Measurements from ENCODE around the gene CDK5RAP1.

CDK5RAP1 gene

DNA sequence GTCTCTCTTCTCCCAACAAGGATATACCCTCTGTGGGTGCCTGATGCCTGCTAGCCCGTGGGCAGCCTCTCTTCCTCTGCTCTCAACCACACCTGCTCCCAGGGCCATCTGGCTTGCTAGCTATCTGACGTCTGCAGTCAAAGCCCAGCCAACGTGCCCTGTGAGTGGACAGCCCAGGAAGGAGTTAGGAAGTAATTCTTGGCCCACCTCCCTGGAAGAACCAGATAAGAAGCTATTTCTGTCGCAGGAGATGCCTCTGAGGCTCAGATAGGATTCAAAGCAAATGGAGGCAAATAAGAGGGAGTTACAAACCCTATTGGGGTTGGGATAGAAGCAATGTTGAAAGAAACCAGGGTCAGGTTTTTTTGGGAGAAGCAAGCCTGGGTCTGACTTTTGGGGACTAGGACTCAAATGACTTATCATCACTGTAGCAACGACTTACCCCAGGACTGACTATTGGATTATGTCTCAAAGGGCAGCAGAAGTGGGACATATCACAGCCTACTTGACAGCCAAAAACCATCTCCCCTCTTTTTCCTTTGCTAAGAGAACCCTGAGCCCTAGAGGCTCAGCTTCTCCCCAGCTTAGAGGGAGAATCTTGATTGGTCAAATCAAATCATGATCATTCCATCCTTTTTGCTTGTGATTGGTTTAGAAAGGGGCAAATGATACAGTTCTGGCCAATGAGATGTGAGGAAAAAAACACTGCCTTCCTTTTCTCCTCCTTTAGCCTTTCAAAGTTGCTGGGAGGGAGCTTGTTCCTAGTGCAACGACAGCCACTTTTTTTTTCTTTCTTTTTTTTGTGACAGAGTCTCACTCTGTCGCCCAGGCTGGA lies 18.0 kb upstream of the CDK5RAP1 start:
- H3K27ac ChIP-seq = no peak overlapping the region
- TF ChIP-seq, protein P1, sequence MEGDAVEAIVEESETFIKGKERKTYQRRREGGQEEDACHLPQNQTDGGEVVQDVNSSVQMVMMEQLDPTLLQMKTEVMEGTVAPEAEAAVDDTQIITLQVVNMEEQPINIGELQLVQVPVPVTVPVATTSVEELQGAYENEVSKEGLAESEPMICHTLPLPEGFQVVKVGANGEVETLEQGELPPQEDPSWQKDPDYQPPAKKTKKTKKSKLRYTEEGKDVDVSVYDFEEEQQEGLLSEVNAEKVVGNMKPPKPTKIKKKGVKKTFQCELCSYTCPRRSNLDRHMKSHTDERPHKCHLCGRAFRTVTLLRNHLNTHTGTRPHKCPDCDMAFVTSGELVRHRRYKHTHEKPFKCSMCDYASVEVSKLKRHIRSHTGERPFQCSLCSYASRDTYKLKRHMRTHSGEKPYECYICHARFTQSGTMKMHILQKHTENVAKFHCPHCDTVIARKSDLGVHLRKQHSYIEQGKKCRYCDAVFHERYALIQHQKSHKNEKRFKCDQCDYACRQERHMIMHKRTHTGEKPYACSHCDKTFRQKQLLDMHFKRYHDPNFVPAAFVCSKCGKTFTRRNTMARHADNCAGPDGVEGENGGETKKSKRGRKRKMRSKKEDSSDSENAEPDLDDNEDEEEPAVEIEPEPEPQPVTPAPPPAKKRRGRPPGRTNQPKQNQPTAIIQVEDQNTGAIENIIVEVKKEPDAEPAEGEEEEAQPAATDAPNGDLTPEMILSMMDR (IDR thresholded peaks at IDR 0.05; ENCODE audit: low read depth, low read length, missing control alignments) = no peak
- no peak overlapping the region for H3K4me3 ChIP-seq (ENCODE audit: low read depth, low read length)
- H3K27me3 ChIP-seq (replicated peaks) = no peaks in the 10 kb centered on the region
- H3K36me3 ChIP-seq (replicated peaks) = no peaks in the 10 kb centered on the region
- peak; percentile 43 for DNase-seq
- in situ Hi-C loops (cut with HindIII; ENCODE audit: low pct_ligation_motif_present, low sequenced_read_pairs) = no loop called here

DNA sequence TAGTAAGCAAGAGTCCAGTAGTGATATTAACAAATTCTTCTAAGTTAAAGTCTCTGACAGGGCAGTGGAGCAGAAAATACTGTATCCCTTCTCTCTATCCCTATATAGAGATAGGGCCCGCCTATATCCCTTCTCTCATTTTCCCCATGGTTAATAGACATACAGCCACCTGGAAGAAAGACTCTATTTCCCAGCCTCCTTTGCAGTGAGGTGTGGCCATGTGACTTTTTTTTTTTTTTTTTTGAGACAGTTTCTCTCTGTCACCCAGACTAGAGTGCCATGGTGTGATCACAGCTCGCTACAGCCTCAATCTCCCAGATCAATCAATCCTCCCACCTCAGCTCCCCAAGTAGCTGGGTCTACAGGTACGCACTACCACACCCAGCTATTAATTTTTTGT lies 16.7 kb upstream of the CDK5RAP1 start:
- in situ Hi-C loops (cut with HindIII; ENCODE audit: low pct_ligation_motif_present, low sequenced_read_pairs) = no loop called here

DNA sequence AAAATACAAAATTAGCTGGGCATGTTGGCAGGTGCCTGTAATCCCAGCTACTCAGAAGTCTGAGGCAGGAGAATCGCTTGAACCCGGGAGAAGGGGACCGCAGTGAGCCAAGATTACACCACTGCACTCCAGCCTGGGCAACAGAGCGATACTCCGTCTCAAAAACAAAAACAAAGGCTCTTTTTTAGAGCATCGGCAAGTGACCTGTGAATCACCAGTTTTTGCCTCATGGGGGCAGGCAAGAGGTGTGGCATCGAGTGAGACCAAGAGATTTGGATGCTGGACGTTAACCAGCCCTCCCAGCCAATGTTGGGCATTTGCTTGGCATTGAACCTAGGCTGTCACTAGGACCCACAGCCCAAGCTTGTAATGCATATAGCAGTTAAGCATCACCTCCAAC lies 14.6 kb upstream of the CDK5RAP1 start:
- Histone ChIP-seq H3K4me3 (ENCODE audit: low read depth, low read length) (no peak overlapping the region), H3K36me3 (replicated peaks) (no peaks in the 10 kb centered on the region), H3K27me3 (replicated peaks) (no peaks in the 10 kb centered on the region), H3K27ac (no peak overlapping the region)
- in situ Hi-C loops (cut with HindIII; ENCODE audit: low pct_ligation_motif_present, low sequenced_read_pairs) = no loop called here
- TF ChIP-seq, protein P1 (IDR thresholded peaks at IDR 0.05; ENCODE audit: low read depth, low read length, missing control alignments) = peak; percentile 66
- DNase-seq = no peak

More for the DNA sequence above, 16.7 kb upstream of the CDK5RAP1 start:
- Histone ChIP-seq H3K4me3 (ENCODE audit: low read depth, low read length) (no peak overlapping the region), H3K27ac (no peak overlapping the region), H3K27me3 (replicated peaks) (no peaks in the 10 kb centered on the region), H3K36me3 (replicated peaks) (no peaks in the 10 kb centered on the region)
- TF ChIP-seq, protein P1 (IDR thresholded peaks at IDR 0.05; ENCODE audit: low read depth, low read length, missing control alignments) = no peak
- no peak for DNase-seq

DNA sequence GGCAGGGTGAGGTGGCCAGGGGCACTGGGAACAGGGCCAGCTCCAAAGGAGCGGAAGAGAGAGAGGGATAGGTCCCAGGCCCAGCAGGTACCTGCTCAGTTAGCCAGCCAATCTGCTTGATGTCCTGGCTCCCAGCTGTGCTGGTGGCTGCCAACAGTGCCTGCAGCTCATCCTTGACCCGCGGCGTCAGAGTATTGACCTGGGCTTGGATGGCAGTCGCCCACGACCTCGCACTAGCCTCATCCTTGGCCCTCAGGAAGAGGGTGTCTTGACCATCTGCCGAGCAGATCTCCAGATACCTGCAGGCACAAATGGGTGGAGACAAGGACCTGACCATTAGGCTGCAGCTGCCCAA lies 11.1 kb upstream of the CDK5RAP1 start:
- H3K36me3 ChIP-seq (replicated peaks) = no peaks in the 10 kb centered on the region
- DNase-seq = no peak
- no peak overlapping the region for H3K4me3 ChIP-seq (ENCODE audit: low read depth, low read length)
- in situ Hi-C loops (cut with HindIII; ENCODE audit: low pct_ligation_motif_present, low sequenced_read_pairs) = no loop called here
- H3K27ac ChIP-seq = no peak overlapping the region
- no peaks in the 10 kb centered on the region for H3K27me3 ChIP-seq (replicated peaks)
- TF ChIP-seq, protein P1 (IDR thresholded peaks at IDR 0.05; ENCODE audit: low read depth, low read length, missing control alignments) = no peak

DNA sequence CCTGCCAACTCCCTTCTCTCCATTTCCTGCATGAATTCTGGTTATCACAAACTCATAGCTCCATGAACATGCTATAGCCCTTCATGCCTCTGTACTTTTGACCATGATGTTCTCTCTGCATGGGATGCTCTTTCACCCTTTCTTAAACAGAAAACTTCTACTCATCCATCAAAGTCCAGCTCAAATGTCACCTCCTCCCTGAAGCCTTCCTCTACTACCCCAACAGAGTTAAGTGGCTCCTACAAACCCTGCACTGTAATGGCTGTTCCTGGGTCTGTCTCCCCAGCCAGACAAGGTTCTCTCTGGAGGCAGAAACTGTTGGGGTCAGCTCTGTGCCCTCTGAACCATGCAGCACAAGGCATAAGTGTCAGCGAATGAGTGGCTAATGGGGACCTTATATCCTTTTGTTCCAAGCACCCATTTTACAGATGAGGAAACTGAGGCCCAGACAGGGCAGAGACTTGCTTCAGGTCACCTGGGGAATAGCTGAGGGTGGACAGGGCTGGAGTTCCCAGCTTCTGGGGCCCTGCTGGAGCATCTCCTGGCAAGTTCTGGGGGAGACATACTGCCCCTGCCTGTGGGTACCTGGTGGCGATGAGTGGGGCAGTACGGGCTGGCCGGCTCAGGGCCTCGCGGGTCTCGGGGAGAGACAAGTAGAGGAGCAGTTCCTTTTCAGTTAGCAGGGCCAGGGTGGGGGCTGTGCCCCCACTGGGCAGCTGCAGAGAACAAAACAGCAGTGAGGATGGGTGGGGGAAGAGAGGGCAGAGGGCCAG lies 10.6 kb upstream of the CDK5RAP1 start:
- in situ Hi-C loops (cut with HindIII; ENCODE audit: low pct_ligation_motif_present, low sequenced_read_pairs) = no loop called here
- TF ChIP-seq, protein P1 (IDR thresholded peaks at IDR 0.05; ENCODE audit: low read depth, low read length, missing control alignments) = no peak
- Histone ChIP-seq H3K4me3 (ENCODE audit: low read depth, low read length) (no peak overlapping the region), H3K27ac (no peak overlapping the region), H3K36me3 (replicated peaks) (no peaks in the 10 kb centered on the region), H3K27me3 (replicated peaks) (no peaks in the 10 kb centered on the region)
- no peak for DNase-seq
